B cell (primary cell): ENCODE measurements around the gene TBKBP1. TPM values are rescaled to one million over a fixed set of nuclear protein-coding genes. Genes with fewer than 3 reads are reported as not detected.

ENCODE experiments used
- ATAC-seq: fragments of 200-7000 bp; cut with Tn5 transposase; one replicate; pipeline ENCODE4 v1.10.0; 2021; ENCODE audit warnings: low read depth, mild to moderate bottlenecking, moderate number of reproducible peaks, moderate library complexity
- CTCF ChIA-PET: fragments of 350-600 bp; sonication (Branson Sonifier 250); formaldehyde crosslinking; loops from one replicate; lab custom pipeline; 2021; ENCODE audit warnings: antibody characterized with exemption, inconsistent platforms; lab: Charles Lee
- POLR2A ChIA-PET: fragments of 350-600 bp; sonication (Branson Sonifier 250); formaldehyde crosslinking; loops from one replicate; lab custom pipeline; 2021; ENCODE audit warnings: antibody characterized with exemption; lab: Charles Lee
- DNase-seq: peaks from one replicate; pipeline ENCODE4 v3.0.0; 2013
- H2AFZ ChIP-seq: 2 replicates; pipeline ENCODE4 v1.6.1; 2012; ENCODE audit warnings: mild to moderate bottlenecking, low read depth, low read length; ENCODE audit not compliant: insufficient read depth, poor library complexity, severe bottlenecking
- H3K27ac ChIP-seq, 2 donors: 1 replicate in 1 of 2; 2 replicates in 1 of 2; pipeline ENCODE4 v1.5.1; 2012 to 2013; ENCODE audit warnings: low read length in 2 of 2, mild to moderate bottlenecking in 2 of 2, moderate library complexity in 1 of 2
- H3K27me3 ChIP-seq, 4 experiments: fragments of 200-600 bp in 1 of 4; sonication (generic) in 1 of 4; replicated peaks in 1 of 4; 1 replicate in 2 of 4; 2 replicates in 2 of 4; pipeline versions ENCODE4 v1.6.1 to v1.7.0; 2013 to 2016; ENCODE audit warnings: low read length in 3 of 4, mild to moderate bottlenecking in 2 of 4, mixed read lengths in 1 of 4, moderate library complexity in 1 of 4; ENCODE audit not compliant: insufficient read depth in 4 of 4, control insufficient read depth in 3 of 4; ENCODE audit errors: control extremely low read depth in 1 of 4
- H3K36me3 ChIP-seq, 2 experiments: replicated peaks in 1 of 2; 1 replicate in 1 of 2; 2 replicates in 1 of 2; pipeline versions ENCODE4 v1.6.1 to v1.7.1; 2013; ENCODE audit warnings: low read length in 1 of 2; ENCODE audit not compliant: insufficient read depth in 2 of 2, control insufficient read depth in 1 of 2; ENCODE audit errors: control extremely low read depth in 1 of 2, extremely low read depth in 1 of 2
- H3K4me1 ChIP-seq, 2 donors: fragments of 200-600 bp in 1 of 2; sonication (generic) in 1 of 2; 1 replicate in 1 of 2; 2 replicates in 1 of 2; pipeline versions ENCODE4 v1.5.1 to v1.6.1; 2013 to 2017; ENCODE audit warnings: low read length in 2 of 2; ENCODE audit not compliant: control insufficient read depth in 2 of 2, insufficient read depth in 2 of 2
- H3K4me2 ChIP-seq: replicated peaks from 2 replicates; pipeline ENCODE3; 2012; ENCODE audit warnings: mild to moderate bottlenecking, low read depth, low read length; ENCODE audit not compliant: poor library complexity, severe bottlenecking
- H3K4me3 ChIP-seq, 5 experiments: fragments of 200-600 bp in 1 of 5; sonication (generic) in 1 of 5; 1 replicate in 3 of 5; 2 replicates in 2 of 5; pipeline versions ENCODE4 v1.5.1 to v1.7.0; 2011 to 2016; ENCODE audit warnings: low read length in 4 of 5, mild to moderate bottlenecking in 4 of 5, low read depth in 2 of 5, control low read depth in 1 of 5, moderate library complexity in 1 of 5; ENCODE audit not compliant: insufficient read depth in 1 of 5; ENCODE audit errors: control extremely low read depth in 1 of 5, extremely low read depth in 1 of 5
- H3K79me2 ChIP-seq: fragments of 200-600 bp; sonication (generic); one replicate; pipeline ENCODE4 v1.6.0; 2016; ENCODE audit warnings: low read length; ENCODE audit not compliant: control insufficient read depth, insufficient read depth
- H3K9ac ChIP-seq: fragments of 200-600 bp; sonication (generic); 2 replicates; pipeline ENCODE4 v1.6.1; 2017; ENCODE audit warnings: mild to moderate bottlenecking, low read length, moderate library complexity
- H3K9me3 ChIP-seq, 3 donors: one replicate each; pipeline versions ENCODE4 v1.6.1 to v1.7.1; 2013; ENCODE audit warnings: low read length in 2 of 3; ENCODE audit not compliant: control insufficient read depth in 2 of 3, insufficient read depth in 1 of 3; ENCODE audit errors: control extremely low read depth in 1 of 3
- H4K20me1 ChIP-seq: 2 replicates; pipeline ENCODE4 v1.6.0; 2012; ENCODE audit warnings: mild to moderate bottlenecking, low read length; ENCODE audit not compliant: insufficient read depth, control insufficient read depth, poor library complexity, severe bottlenecking
- H3K27ac Mint-ChIP-seq: one replicate; pipeline ENCODE4 v1.8.0; 2021; ENCODE audit warnings: mixed read lengths
- H3K27me3 Mint-ChIP-seq: one replicate; pipeline ENCODE4 v1.8.0; 2021; ENCODE audit warnings: mixed read lengths
- H3K4me1 Mint-ChIP-seq: one replicate; pipeline ENCODE4 v1.8.0; 2021; ENCODE audit warnings: mixed read lengths
- H3K4me3 Mint-ChIP-seq: one replicate; pipeline ENCODE4 v1.8.0; 2021; ENCODE audit warnings: mixed read lengths
- H3K9me3 Mint-ChIP-seq: one replicate; pipeline ENCODE4 v1.8.0; 2022; ENCODE audit warnings: mixed read lengths; ENCODE audit not compliant: insufficient read depth
- EZH2 ChIP-seq: IDR thresholded peaks from 2 replicates; pipeline ENCODE4 v1.6.1; 2012; ENCODE audit warnings: borderline replicate concordance, low read depth, mild to moderate bottlenecking, moderate library complexity, low read length; ENCODE audit not compliant: insufficient read depth, poor library complexity, severe bottlenecking
- WGBS: methylation state at CpG from one replicate; pipeline ENCODE4 v1.1.5; 2013; ENCODE audit warnings: missing lambda C conversion rate; ENCODE audit not compliant: insufficient coverage; 5-methylcytosine and 5-hydroxymethylcytosine counted together
- intact Hi-C: fragments of 100-400 bp; cut with micrococcal nuclease; formaldehyde crosslinking; loops from one replicate; pipeline ENCODE4 v1.10.0; 2022
- polyA plus RNA-seq: library from polyadenylated mRNA; depleted of rRNA; stranded (reverse); fragments of >200 nt; gene quantifications from 2 replicates; pipeline ENCODE4 v1.2.3, GENCODE V29; 2012
- total RNA-seq, 2 donors: library from RNA; stranded (reverse); fragments of 120-200 nt in 1 of 2; gene quantifications; 1 replicate in 1 of 2; 2 replicates in 1 of 2; pipeline versions ENCODE4 v1.2.3 to v1.2.4, GENCODE V29; 2013 to 2022
- TF ChIP-seq, protein P1 (sequence below): fragments of 200-600 bp; IDR thresholded peaks from one replicate; pipeline ENCODE4 v1.8.0; 2022; ENCODE audit warnings: antibody characterized with exemption, mild to moderate bottlenecking

The TBKBP1 gene
- total and polyA plus RNA-seq, 2 donors (not counting 1 experiment from before 2014, with no cell fraction given), result 6.6 to 8.4 TPM

DNA sequence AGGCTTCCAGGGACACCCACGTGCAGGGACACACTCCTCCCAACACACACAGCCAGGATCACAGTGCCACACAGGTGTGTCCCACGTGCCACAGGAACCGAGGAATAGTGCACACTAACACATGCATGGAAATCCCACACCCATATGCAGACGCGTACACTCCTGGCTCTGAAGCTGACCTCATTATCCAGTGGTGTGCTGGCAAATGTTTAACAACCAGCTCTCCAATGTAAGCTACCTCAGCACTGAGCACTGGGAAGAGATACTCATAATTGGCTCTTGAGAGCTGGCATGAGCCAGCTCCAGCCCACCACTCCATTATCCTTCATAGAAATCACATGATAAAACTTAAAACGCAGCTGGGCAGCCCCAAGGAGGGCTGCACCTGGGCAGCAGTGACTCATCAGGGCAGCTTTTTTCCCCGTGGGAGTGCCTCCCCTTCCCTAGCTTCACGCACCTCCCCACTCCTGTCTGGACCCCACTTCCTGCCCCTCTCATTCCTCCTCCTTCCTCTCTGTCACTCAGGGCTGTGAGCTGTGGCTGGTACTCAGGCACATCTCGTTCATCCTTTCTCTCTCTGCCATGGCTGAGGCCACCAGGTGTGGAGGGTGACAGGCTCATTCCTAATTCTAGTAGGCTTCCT, 24.1 kb downstream of the TBKBP1 start:
- Mint-ChIP-seq H3K27me3 (peaks cover 9% of the 10 kb centered on the region), H3K4me3 (peak overlapping the region; percentile 21), H3K9me3 (no peaks in the 10 kb centered on the region), H3K27ac (peak overlapping the region; percentile 16), H3K4me1 (peaks cover 86% of the 10 kb centered on the region)
- DNase-seq (no peak), ATAC-seq (no peak)
- no peaks in the 10 kb centered on the region for H3K36me3 ChIP-seq
- no peak overlapping the region for H3K9ac ChIP-seq
- POLR2A ChIA-PET, result interaction anchor here (0.6 to 1.4 kb wide), 2 partner anchors 20 to 223 kb away, joined by 3 to 7 read pairs; no protein-coding TSS in a partner anchor
- intact Hi-C loops, result no loop called here
- TF ChIP-seq, protein P1, sequence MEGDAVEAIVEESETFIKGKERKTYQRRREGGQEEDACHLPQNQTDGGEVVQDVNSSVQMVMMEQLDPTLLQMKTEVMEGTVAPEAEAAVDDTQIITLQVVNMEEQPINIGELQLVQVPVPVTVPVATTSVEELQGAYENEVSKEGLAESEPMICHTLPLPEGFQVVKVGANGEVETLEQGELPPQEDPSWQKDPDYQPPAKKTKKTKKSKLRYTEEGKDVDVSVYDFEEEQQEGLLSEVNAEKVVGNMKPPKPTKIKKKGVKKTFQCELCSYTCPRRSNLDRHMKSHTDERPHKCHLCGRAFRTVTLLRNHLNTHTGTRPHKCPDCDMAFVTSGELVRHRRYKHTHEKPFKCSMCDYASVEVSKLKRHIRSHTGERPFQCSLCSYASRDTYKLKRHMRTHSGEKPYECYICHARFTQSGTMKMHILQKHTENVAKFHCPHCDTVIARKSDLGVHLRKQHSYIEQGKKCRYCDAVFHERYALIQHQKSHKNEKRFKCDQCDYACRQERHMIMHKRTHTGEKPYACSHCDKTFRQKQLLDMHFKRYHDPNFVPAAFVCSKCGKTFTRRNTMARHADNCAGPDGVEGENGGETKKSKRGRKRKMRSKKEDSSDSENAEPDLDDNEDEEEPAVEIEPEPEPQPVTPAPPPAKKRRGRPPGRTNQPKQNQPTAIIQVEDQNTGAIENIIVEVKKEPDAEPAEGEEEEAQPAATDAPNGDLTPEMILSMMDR, result no peak
- no peak for TF ChIP-seq EZH2
- H2AFZ ChIP-seq, result no peak overlapping the region
- CTCF ChIA-PET, result interaction anchor here (1.0 to 2.9 kb wide), 10 partner anchors 10 to 54 kb away, joined by 3 to 30 read pairs (median 6); partner anchors contain the start of gene TBX21
- H3K4me3 ChIP-seq, result no peak overlapping the region
- WGBS, result 24% methylated on average over 9 of the region's 9 CpGs
- H3K4me2 ChIP-seq, result no peak overlapping the region
- H3K27me3 ChIP-seq, result peaks cover 0 to 17% (median 11%) of the 10 kb centered on the region in 4 experiments
- H3K4me1 ChIP-seq, result peaks cover 77 to 90% of the 10 kb centered on the region in 2 donors
- H4K20me1 ChIP-seq, result no peaks in the 10 kb centered on the region
- H3K27ac ChIP-seq, result no peak overlapping the region
- no peaks in the 10 kb centered on the region for H3K9me3 ChIP-seq
- no peaks in the 10 kb centered on the region for H3K79me2 ChIP-seq
